ENCODE measurements around the gene SETD4. TPM values are rescaled to one million over a fixed set of nuclear protein-coding genes. Genes with fewer than 3 reads are reported as not detected.

Gene SETD4
- total RNA-seq, 1 experiment from 2014 or later, result 15.6 TPM

DNA sequence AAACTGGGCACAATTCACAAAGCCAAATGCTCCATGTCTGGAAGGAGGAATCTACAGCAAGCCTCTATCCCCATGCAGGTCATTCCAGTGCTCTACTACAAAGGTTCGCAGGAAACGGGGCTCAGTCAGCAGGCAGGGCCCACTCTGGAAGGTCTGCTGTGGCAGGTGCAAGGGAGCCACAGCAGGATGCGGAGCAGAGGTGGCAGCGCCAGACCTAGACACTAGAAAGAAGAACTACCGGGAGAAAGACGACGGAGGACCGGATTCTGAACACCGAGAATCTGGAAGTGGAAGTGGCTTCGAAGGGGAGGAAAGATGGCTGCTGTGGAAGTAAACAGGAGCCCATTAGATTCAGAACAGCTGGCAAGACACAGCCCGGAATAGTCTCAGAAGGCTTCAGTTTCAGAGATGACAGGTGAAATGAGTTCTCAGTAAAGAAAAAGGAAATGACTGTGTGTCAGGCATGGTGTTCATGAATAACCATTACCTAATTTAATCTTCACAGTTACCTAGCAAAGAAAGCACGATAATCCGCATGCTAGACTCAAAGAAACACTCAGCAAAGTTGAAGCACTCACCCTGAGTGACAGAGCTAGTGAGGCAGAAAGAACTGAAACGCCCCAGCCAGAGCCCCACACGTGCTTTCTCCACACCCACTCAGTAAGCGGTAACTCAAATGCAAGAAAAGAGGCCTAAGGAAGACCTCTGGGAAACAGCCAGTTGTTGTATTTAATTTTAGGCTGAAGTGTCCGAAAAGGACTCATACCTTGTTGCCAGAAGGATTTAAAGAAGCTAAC is 21.4 kb downstream of the SETD4 start:
- no peaks in the 10 kb centered on the region for H3K9me3 ChIP-seq (ENCODE audit: control insufficient read depth, insufficient read depth, low read depth, low read length)
- ATAC-seq (no peak), DNase-seq (ENCODE audit: low read depth, low spot score) (no peak)
- ChIA-PET POLR2A (no interaction called here), CTCF (no interaction called here)
- H3K27me3 ChIP-seq (ENCODE audit: control insufficient read depth, insufficient read depth, low read length), result no peaks in the 10 kb centered on the region
- intact Hi-C loops (cut with micrococcal nuclease; ENCODE audit: unreplicated experiment) (no loop called here), in situ Hi-C loops (cut with HindIII; ENCODE audit: low pct_unique_long_range_greater_than_20kb, low sequenced_read_pairs) (no loop called here)
- no peaks in the 10 kb centered on the region for H3K4me1 ChIP-seq (ENCODE audit: control insufficient read depth, insufficient read depth, low read length)
- TF ChIP-seq, protein P1, sequence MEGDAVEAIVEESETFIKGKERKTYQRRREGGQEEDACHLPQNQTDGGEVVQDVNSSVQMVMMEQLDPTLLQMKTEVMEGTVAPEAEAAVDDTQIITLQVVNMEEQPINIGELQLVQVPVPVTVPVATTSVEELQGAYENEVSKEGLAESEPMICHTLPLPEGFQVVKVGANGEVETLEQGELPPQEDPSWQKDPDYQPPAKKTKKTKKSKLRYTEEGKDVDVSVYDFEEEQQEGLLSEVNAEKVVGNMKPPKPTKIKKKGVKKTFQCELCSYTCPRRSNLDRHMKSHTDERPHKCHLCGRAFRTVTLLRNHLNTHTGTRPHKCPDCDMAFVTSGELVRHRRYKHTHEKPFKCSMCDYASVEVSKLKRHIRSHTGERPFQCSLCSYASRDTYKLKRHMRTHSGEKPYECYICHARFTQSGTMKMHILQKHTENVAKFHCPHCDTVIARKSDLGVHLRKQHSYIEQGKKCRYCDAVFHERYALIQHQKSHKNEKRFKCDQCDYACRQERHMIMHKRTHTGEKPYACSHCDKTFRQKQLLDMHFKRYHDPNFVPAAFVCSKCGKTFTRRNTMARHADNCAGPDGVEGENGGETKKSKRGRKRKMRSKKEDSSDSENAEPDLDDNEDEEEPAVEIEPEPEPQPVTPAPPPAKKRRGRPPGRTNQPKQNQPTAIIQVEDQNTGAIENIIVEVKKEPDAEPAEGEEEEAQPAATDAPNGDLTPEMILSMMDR (IDR thresholded peaks at IDR 0.05), result no peak
- TF ChIP-seq TCF7L2 (IDR thresholded peaks at IDR 0.05; ENCODE audit: low read depth, low read length) (no peak), SIN3A (IDR thresholded peaks at IDR 0.05; ENCODE audit: borderline replicate concordance, insufficient read depth, low read depth, low read length) (no peak), POLR2AphosphoS5 (IDR thresholded peaks at IDR 0.05; ENCODE audit: low read depth, low read length) (no peak)
- TF ChIP-seq, protein P2, sequence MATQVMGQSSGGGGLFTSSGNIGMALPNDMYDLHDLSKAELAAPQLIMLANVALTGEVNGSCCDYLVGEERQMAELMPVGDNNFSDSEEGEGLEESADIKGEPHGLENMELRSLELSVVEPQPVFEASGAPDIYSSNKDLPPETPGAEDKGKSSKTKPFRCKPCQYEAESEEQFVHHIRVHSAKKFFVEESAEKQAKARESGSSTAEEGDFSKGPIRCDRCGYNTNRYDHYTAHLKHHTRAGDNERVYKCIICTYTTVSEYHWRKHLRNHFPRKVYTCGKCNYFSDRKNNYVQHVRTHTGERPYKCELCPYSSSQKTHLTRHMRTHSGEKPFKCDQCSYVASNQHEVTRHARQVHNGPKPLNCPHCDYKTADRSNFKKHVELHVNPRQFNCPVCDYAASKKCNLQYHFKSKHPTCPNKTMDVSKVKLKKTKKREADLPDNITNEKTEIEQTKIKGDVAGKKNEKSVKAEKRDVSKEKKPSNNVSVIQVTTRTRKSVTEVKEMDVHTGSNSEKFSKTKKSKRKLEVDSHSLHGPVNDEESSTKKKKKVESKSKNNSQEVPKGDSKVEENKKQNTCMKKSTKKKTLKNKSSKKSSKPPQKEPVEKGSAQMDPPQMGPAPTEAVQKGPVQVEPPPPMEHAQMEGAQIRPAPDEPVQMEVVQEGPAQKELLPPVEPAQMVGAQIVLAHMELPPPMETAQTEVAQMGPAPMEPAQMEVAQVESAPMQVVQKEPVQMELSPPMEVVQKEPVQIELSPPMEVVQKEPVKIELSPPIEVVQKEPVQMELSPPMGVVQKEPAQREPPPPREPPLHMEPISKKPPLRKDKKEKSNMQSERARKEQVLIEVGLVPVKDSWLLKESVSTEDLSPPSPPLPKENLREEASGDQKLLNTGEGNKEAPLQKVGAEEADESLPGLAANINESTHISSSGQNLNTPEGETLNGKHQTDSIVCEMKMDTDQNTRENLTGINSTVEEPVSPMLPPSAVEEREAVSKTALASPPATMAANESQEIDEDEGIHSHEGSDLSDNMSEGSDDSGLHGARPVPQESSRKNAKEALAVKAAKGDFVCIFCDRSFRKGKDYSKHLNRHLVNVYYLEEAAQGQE (IDR thresholded peaks at IDR 0.05; ENCODE audit: insufficient read depth in 1 of 2, low read depth in 2 of 2, low read length in 1 of 2), result no peak
- H3K27ac ChIP-seq (ENCODE audit: low read length), result no peak overlapping the region
- no TSS peak for BruUV-seq (replicated peaks)
- H3K36me3 ChIP-seq (ENCODE audit: control insufficient read depth, insufficient read depth, low read length), result peaks cover 5% of the 10 kb centered on the region
- no peak overlapping the region for H3K4me3 ChIP-seq (ENCODE audit: low read depth in 2 of 2, low read length in 2 of 2)

DNA sequence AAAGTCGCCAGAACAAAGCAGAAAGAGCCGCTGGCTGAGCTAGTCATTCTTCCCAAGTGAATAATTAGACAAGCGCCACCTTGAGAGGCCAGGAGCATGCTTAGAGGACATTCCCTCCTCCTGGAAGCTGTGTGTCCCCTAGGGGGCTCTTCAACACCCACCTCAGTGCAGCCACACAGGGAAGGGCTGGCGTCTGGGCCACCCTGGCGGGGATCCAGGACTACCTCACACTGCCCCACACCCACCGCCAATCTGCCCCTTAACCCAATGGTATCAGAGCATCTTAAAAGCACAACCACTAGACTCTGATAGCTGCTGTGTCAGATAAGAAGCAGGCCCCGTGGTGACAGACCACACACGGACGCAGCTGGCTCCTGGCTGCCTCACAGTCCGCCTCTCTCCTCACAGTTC is 24.9 kb downstream of the SETD4 start:
- intact Hi-C loops (cut with micrococcal nuclease; ENCODE audit: unreplicated experiment) (no loop called here), in situ Hi-C loops (cut with HindIII; ENCODE audit: low pct_unique_long_range_greater_than_20kb, low sequenced_read_pairs) (no loop called here)
- Histone ChIP-seq H3K4me1 (ENCODE audit: control insufficient read depth, insufficient read depth, low read length) (no peaks in the 10 kb centered on the region), H3K27ac (ENCODE audit: low read length) (no peak overlapping the region), H3K36me3 (ENCODE audit: control insufficient read depth, insufficient read depth, low read length) (no peaks in the 10 kb centered on the region; the same call in 1 of the 2 replicates), H3K27me3 (ENCODE audit: control insufficient read depth, insufficient read depth, low read length) (no peaks in the 10 kb centered on the region), H3K4me3 (ENCODE audit: low read depth in 2 of 2, low read length in 2 of 2) (no peak overlapping the region), H3K9me3 (ENCODE audit: control insufficient read depth, insufficient read depth, low read depth, low read length) (no peaks in the 10 kb centered on the region)
- no peak for ATAC-seq
- POLR2A ChIA-PET, result no interaction called here
- no peak for DNase-seq (ENCODE audit: low read depth, low spot score)
- TF ChIP-seq POLR2AphosphoS5 (IDR thresholded peaks at IDR 0.05; ENCODE audit: low read depth, low read length) (no peak), SIN3A (IDR thresholded peaks at IDR 0.05; ENCODE audit: borderline replicate concordance, insufficient read depth, low read depth, low read length) (no peak), TCF7L2 (IDR thresholded peaks at IDR 0.05; ENCODE audit: low read depth, low read length) (no peak)
- TF ChIP-seq, protein P1 (IDR thresholded peaks at IDR 0.05), result no peak
- no TSS peak for BruUV-seq (replicated peaks)
- CTCF ChIA-PET, result no interaction called here
